CD4-positive, alpha-beta T cell treated with Interleukin-4 for 1 hour (primary cell): ENCODE results near the gene NOMO2.
"Not testable (repeated sequence)": the region's sequence is repeated elsewhere in the genome, so short reads cannot be mapped to it uniquely, and the experiment has no call there.

Source experiments
- DNase-seq, 2 donors: peaks; one replicate each; pipeline ENCODE4 v3.0.0-alpha.2; 2020 to 2022

The NOMO2 gene

GRCh38 chr16:18573887-18574286 is 12.0 kb upstream of the NOMO2 start:
- DNase-seq = not testable (repeated sequence)

- DNase-seq = not testable (repeated sequence)
Observed at GRCh38 chr16:18572973-18573372, 11.1 kb upstream of the NOMO2 start.

- DNase-seq = not testable (repeated sequence)
Observed at GRCh38 chr16:18571307-18571850, 9.5 kb upstream of the NOMO2 start.

- DNase-seq = not testable (repeated sequence)
Observed at GRCh38 chr16:18570529-18571306, 8.8 kb upstream of the NOMO2 start.

GRCh38 chr16:18560416-18561220 is 1.3 kb downstream of the NOMO2 start:
- DNase-seq = not testable (repeated sequence)

- DNase-seq = not testable (repeated sequence)
Observed at GRCh38 chr16:18553671-18554070, 8.2 kb downstream of the NOMO2 start.

- not testable (repeated sequence) for DNase-seq
Observed at GRCh38 chr16:18547382-18547781, 14.5 kb downstream of the NOMO2 start.

- not testable (repeated sequence) for DNase-seq
Observed at GRCh38 chr16:18546853-18547252, 15.0 kb downstream of the NOMO2 start.

- not testable (repeated sequence) for DNase-seq
Observed at GRCh38 chr16:18544232-18545081, 17.4 kb downstream of the NOMO2 start.

- DNase-seq = not testable (repeated sequence)
Observed at GRCh38 chr16:18541912-18542311, 20.0 kb downstream of the NOMO2 start.

GRCh38 chr16:18537004-18537403 is 24.9 kb downstream of the NOMO2 start:
- not testable (repeated sequence) for DNase-seq

GRCh38 chr16:18535519-18536168 is 26.3 kb downstream of the NOMO2 start:
- DNase-seq = not testable (repeated sequence)

- not testable (repeated sequence) for DNase-seq
Observed at GRCh38 chr16:18534308-18534707, 27.6 kb downstream of the NOMO2 start.

- not testable (repeated sequence) for DNase-seq
Observed at GRCh38 chr16:18531323-18531722, 30.6 kb downstream of the NOMO2 start.

GRCh38 chr16:18530329-18530728 is 31.6 kb downstream of the NOMO2 start:
- not testable (repeated sequence) for DNase-seq

- DNase-seq = not testable (repeated sequence)
Observed at GRCh38 chr16:18526547-18526946, 35.4 kb downstream of the NOMO2 start.

- not testable (repeated sequence) for DNase-seq
Observed at GRCh38 chr16:18525882-18526482, 35.9 kb downstream of the NOMO2 start.

GRCh38 chr16:18522637-18523036 is 39.3 kb downstream of the NOMO2 start:
- DNase-seq = not testable (repeated sequence)

GRCh38 chr16:18521445-18522181 is 40.3 kb downstream of the NOMO2 start:
- DNase-seq = not testable (repeated sequence)

- DNase-seq = not testable (repeated sequence)
Observed at GRCh38 chr16:18518536-18519283, 43.2 kb downstream of the NOMO2 start.
